PC-9 (cell line): Measurements from ENCODE around the gene METTL13. TPM values are rescaled to one million over a fixed set of nuclear protein-coding genes. Genes with fewer than 3 reads are reported as not detected.

Experiments
- BruUV-seq: library from RNA; stranded (reverse); fragments of 400-500 nt; replicated peaks from 2 replicates; lab custom pipeline; 2021; lab: Mats Ljungman, UMichigan
- CTCF ChIA-PET: fragments of 300-600 bp; sonication (Branson Sonifier 250); formaldehyde crosslinking; loops from one replicate; lab custom pipeline; 2022; ENCODE audit warnings: antibody characterized with exemption; lab: Charles Lee
- POLR2A ChIA-PET: fragments of 300-600 bp; sonication (Branson Sonifier 250); formaldehyde crosslinking; loops from one replicate; lab custom pipeline; 2022; ENCODE audit warnings: antibody characterized with exemption; ENCODE audit not compliant: unreplicated experiment; lab: Charles Lee
- DNase-seq, 2 experiments: peaks; one replicate each; pipeline versions ENCODE4 v3.0.0 to v3.0.0-alpha.2; 2015 to 2022; ENCODE audit warnings: mixed read lengths in 1 of 2
- H2AFZ ChIP-seq: fragments of 200-600 bp; sonication (generic); 2 replicates; pipeline ENCODE4 v1.8.1; 2017; ENCODE audit warnings: antibody characterized with exemption
- H3F3A ChIP-seq: fragments of 200-600 bp; sonication (generic); 2 replicates; pipeline ENCODE4 v1.8.1; 2017; ENCODE audit warnings: antibody characterized with exemption, mild to moderate bottlenecking, low read depth; ENCODE audit not compliant: insufficient read depth
- H3K27ac ChIP-seq: fragments of 200-600 bp; sonication (generic); 2 replicates; pipeline ENCODE4 v1.6.1; 2016; ENCODE audit warnings: mixed run types
- H3K27me3 ChIP-seq: fragments of 200-600 bp; sonication (generic); 2 replicates; pipeline ENCODE4 v1.6.1; 2016; ENCODE audit warnings: low read depth, mixed run types; ENCODE audit not compliant: insufficient read depth
- H3K36me3 ChIP-seq: fragments of 200-600 bp; sonication (generic); 2 replicates; pipeline ENCODE4 v1.6.1; 2016; ENCODE audit warnings: low read depth, mixed run types
- H3K4me1 ChIP-seq: fragments of 200-600 bp; sonication (generic); replicated peaks from 2 replicates; pipeline ENCODE4 v1.6.1; 2016; ENCODE audit warnings: mixed run types; ENCODE audit not compliant: insufficient read depth
- H3K4me2 ChIP-seq: fragments of 200-600 bp; sonication (generic); 2 replicates; pipeline ENCODE4 v1.6.1; 2017; ENCODE audit warnings: mixed run types
- H3K4me3 ChIP-seq: fragments of 200-600 bp; sonication (generic); 2 replicates; pipeline ENCODE4 v1.6.1; 2016; ENCODE audit warnings: mixed run types
- H3K79me2 ChIP-seq: fragments of 200-600 bp; sonication (generic); 2 replicates; pipeline ENCODE4 v1.6.1; 2017; ENCODE audit warnings: low read depth, mixed run types
- H3K9me2 ChIP-seq: fragments of 200-600 bp; sonication (generic); 2 replicates; pipeline ENCODE4 v1.8.1; 2017; ENCODE audit warnings: mild to moderate bottlenecking; ENCODE audit not compliant: insufficient read depth
- H3K9me3 ChIP-seq: fragments of 200-600 bp; sonication (generic); 2 replicates; pipeline ENCODE4 v1.8.1; 2016; ENCODE audit warnings: low read depth; ENCODE audit not compliant: insufficient read depth
- H4K20me1 ChIP-seq: fragments of 200-600 bp; sonication (generic); 2 replicates; pipeline ENCODE4 v1.8.1; 2017; ENCODE audit not compliant: insufficient read depth
- EZH2 ChIP-seq: fragments of 200-600 bp; sonication (generic); IDR thresholded peaks from 2 replicates; pipeline ENCODE4 v1.8.0; 2017; ENCODE audit warnings: antibody characterized with exemption, low read depth
- intact Hi-C: fragments of 100-400 bp; cut with micrococcal nuclease; formaldehyde crosslinking; loops from one replicate; pipeline ENCODE4 v1.10.0; 2022; ENCODE audit not compliant: unreplicated experiment
- total RNA-seq: library from RNA; stranded (reverse); gene quantifications from 2 replicates; pipeline ENCODE4 v1.2.3, GENCODE V29; 2021
- TF ChIP-seq, protein P1 (sequence below): fragments of 200-600 bp; sonication (generic); conservative IDR thresholded peaks from 2 replicates; pipeline ENCODE4 v1.6.1; 2017; ENCODE audit warnings: mixed run types, antibody characterized with exemption, mild to moderate bottlenecking, moderate library complexity

Gene METTL13
- total RNA-seq, 1 experiment from 2014 or later = 32.2 TPM

DNA sequence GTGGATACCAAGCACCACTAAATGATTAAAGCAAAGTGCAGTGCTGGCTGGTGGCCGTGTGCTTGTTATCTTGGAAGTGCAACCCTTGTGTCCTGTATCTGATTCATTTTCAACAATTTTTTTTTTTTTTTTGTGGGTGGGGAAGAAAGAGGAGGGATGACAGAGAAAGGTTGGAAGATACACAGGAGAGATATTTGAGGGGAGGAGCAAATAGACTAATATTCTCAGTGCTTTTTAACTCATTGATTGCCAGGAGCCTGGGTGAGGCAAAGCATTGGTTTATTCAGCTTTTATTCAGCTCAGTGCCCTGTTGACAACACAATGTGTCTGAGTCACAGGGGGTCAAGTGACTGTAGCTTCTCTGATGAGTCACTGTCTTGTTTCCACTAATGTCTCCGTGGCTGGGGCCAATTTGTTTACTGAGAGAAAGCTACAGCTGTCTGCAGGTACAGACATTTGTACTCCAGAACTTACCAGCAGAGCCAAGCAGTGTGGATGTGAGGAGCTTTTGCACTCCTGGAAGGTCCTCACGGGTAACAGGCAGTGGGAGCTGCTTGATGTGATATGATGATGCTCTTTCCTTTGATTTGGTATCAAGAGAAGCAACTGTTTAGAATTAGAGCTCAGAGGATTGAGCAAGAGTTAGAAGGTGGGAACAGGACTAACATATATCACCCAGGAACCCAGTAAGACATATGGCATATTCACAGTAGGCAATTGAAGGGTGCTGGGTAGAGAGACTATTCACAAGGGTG, 36.2 kb downstream of the METTL13 start:
- H4K20me1 ChIP-seq = no peaks in the 10 kb centered on the region
- no peaks in the 10 kb centered on the region for H3K36me3 ChIP-seq
- 0 out of 2 replicates have a peak overlapping the region, but pooled peaks have one; percentile 5 for H3K27ac ChIP-seq
- H3K4me1 ChIP-seq = peaks cover 16% of the 10 kb centered on the region
- H3K79me2 ChIP-seq = no peaks in the 10 kb centered on the region
- CTCF ChIA-PET = interaction anchor here (0.7 to 1.1 kb wide), 2 partner anchors 28 to 166 kb away, joined by 3 to 4 read pairs; no protein-coding TSS in a partner anchor
- TF ChIP-seq, protein P1, sequence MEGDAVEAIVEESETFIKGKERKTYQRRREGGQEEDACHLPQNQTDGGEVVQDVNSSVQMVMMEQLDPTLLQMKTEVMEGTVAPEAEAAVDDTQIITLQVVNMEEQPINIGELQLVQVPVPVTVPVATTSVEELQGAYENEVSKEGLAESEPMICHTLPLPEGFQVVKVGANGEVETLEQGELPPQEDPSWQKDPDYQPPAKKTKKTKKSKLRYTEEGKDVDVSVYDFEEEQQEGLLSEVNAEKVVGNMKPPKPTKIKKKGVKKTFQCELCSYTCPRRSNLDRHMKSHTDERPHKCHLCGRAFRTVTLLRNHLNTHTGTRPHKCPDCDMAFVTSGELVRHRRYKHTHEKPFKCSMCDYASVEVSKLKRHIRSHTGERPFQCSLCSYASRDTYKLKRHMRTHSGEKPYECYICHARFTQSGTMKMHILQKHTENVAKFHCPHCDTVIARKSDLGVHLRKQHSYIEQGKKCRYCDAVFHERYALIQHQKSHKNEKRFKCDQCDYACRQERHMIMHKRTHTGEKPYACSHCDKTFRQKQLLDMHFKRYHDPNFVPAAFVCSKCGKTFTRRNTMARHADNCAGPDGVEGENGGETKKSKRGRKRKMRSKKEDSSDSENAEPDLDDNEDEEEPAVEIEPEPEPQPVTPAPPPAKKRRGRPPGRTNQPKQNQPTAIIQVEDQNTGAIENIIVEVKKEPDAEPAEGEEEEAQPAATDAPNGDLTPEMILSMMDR = no peak
- H3K4me2 ChIP-seq = peak overlapping the region; percentile 30
- no peak overlapping the region for H3K4me3 ChIP-seq
- no peaks in the 10 kb centered on the region for H3K9me2 ChIP-seq
- BruUV-seq = no TSS peak
- H3K9me3 ChIP-seq = no peaks in the 10 kb centered on the region
- intact Hi-C loops = no loop called here
- 0 out of 2 replicates have a peak, but pooled peaks cover 10% of the 10 kb centered on the region for H3F3A ChIP-seq
- POLR2A ChIA-PET = no interaction called here
- DNase-seq = peak; percentile 42 to 70
- H2AFZ ChIP-seq = no peak overlapping the region
- H3K27me3 ChIP-seq = no peaks in the 10 kb centered on the region

DNA sequence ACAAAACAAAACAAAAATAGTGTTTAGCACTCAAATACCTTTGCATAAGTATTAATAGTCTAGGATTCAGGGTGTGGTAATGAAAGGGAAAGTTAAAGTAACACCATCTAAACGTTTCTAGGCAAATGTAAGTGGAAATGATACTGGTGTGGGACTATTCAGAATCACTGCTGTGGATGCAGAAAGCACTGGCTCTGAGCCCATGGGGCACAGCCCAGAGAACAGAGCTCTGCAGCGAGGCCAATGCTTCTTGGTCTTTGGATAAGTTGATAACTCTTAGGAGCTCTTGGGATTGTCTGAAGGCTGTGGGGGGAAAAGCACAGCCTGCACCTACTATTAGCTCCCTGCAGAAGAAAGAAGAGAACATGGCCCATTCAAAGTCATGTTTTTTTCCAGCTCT, 38.5 kb downstream of the METTL13 start:
- no peaks in the 10 kb centered on the region for H3K36me3 ChIP-seq
- H3K4me1 ChIP-seq = peaks cover 16% of the 10 kb centered on the region
- TF ChIP-seq, protein P1 = no peak
- no peak for TF ChIP-seq EZH2
- H3K27me3 ChIP-seq = no peaks in the 10 kb centered on the region
- H4K20me1 ChIP-seq = no peaks in the 10 kb centered on the region
- H3K9me2 ChIP-seq = no peaks in the 10 kb centered on the region
- no peak overlapping the region for H2AFZ ChIP-seq
- ChIA-PET POLR2A (no interaction called here), CTCF (no interaction called here)
- intact Hi-C loops = no loop called here
- no peaks in the 10 kb centered on the region for H3K79me2 ChIP-seq
- no peak for DNase-seq
- no peak overlapping the region for H3K4me2 ChIP-seq
- no peaks in the 10 kb centered on the region for H3K9me3 ChIP-seq
- 0 out of 2 replicates have a peak, but pooled peaks cover 10% of the 10 kb centered on the region for H3F3A ChIP-seq
- no peak overlapping the region for H3K27ac ChIP-seq
- no peak overlapping the region for H3K4me3 ChIP-seq
- BruUV-seq = no TSS peak

DNA sequence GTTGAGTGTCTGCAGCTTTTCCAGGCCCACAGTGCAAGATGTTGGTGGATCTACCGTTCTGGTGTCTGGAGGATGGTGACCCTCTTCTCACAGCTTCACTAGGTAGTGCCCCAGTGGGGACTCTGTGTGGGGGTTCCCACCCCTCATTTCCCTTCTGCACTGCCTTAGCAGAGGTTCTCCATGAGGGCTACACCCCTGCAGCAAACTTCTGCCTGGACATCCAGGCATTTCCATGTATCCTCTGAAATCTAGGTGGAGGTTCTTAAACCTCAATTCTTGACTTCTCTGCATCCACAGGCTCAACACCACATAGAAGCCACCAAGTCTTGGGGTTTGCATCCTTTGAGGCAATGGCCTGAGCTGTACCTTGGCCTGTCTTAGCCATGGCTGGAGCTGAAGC, 45.5 kb downstream of the METTL13 start:
- Histone ChIP-seq H4K20me1 (no peaks in the 10 kb centered on the region), H3K27me3 (no peaks in the 10 kb centered on the region), H3K4me2 (no peak overlapping the region), H3K79me2 (no peaks in the 10 kb centered on the region), H3K36me3 (no peaks in the 10 kb centered on the region), H3K4me1 (no peaks in the 10 kb centered on the region), H3F3A (no peaks in the 10 kb centered on the region), H2AFZ (no peak overlapping the region), H3K9me3 (no peaks in the 10 kb centered on the region), H3K27ac (no peak overlapping the region), H3K4me3 (no peak overlapping the region), H3K9me2 (no peaks in the 10 kb centered on the region)
- DNase-seq = no peak
- TF ChIP-seq, protein P1 = no peak
- TF ChIP-seq EZH2 = no peak
- CTCF ChIA-PET = no interaction called here
- no TSS peak for BruUV-seq
- POLR2A ChIA-PET = no interaction called here
- intact Hi-C loops = no loop called here
